ENCODE measurements around the gene STON2.

STON2 gene

DNA sequence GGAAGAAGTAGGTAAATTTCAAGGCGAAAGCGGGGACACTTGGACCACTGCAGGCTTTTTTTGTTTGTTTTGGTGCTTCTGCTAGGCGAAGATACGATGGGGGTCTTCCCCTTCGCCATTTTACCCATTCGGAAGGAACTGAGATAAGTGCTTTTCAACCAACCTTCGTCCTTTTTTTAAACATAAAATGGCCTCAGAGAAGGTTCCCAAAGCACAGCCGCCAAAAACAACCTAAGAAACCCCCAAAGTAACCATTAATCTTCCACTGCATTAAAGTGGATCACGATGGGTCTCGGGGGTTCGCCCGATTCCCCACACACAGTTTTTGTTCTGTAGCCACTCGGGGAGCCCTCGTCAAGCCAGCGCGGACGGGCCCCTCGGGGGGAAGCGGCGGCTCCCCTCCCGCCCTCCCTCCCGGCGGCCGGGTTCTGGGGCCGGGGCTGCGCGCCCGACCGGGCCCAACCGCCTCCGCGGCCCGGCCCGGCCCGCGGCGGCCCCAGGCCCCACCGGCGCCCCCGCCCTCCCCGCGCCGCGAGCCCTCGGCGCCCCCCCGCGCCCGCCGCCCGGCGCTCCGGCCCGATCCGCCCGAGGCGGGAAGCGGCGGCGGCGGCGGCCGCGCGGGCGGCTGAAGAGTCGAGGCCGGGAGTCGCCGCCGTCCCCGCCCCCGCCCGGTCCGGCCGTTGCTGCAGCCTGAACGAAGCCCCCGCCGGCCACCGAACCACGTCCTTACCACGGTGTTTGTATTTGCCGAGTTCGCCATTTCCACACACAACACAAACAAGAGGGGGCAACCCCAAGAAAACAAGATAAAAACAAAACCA is 180.2 kb downstream of the STON2 start:
- peak; percentile 24 to 63 for DNase-seq

DNA sequence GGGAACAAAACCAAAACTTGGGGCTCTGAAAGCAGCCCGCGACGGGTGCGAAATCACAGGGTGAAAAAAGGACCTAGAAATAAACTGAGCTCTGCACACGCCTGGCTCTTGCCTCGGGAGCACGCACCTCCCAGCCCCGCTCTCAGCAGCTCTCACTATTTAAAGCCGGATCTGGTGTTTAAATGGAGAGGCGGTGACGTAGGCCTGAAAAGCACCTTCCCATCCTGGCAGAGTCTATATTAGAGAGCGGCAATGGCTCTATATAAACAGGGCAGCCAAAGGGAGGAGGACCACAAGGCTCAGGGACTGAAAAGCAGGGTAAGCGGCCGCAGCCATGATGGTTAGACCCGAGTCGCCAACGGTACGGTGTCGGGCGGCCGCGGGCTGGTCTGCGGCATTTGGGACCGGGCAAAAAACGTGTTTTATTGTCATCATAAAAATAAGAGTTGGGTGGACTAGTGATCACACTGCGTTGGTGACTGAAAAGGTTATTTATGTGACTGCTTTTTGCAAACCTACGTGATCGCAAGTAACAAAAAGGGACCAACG is 180.8 kb downstream of the STON2 start:
- peak; percentile 98 for DNase-seq

DNA sequence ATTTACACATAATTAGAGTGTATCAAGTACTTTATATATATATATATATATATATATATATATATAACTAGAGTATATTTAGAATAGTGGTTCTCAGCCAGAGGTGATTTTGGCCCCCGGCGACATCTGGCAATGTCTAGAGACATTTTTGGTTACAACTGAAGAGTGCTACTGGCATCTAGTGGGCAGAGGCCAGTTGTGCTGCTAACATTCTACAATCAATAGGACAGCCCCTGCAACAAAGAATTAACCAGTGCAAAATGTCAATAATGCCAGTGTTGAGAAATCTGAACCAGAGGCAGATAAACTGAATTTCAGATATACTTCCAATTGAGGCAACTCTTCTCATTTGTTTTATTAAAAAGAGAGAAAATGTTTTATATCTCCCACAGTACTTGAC is 188.3 kb downstream of the STON2 start:
- peak; percentile 55 to 67 for DNase-seq

Measured in inflammatory macrophage (primary cell).